Natural killer cell (primary cell): ENCODE data around the gene STAB2. TPM values are rescaled to one million over a fixed set of nuclear protein-coding genes. Genes with fewer than 3 reads are reported as not detected.

Experiments
- ATAC-seq, 3 donors: fragments of 150-1000 bp in 2 of 3; fragments of 200-7000 bp in 1 of 3; cut with Tn5 transposase; 1 replicate in 1 of 3; 2 replicates in 2 of 3; pipeline ENCODE4 v1.10.0; 2021; ENCODE audit warnings: mild to moderate bottlenecking in 2 of 3, moderate library complexity in 2 of 3
- DNase-seq, 2 donors: peaks; one replicate each; pipeline versions ENCODE4 v3.0.0 to v3.0.0-alpha.2; 2013 to 2021; ENCODE audit warnings: mixed read lengths in 1 of 2
- H3K27ac ChIP-seq: one replicate; pipeline ENCODE4 v1.5.1; 2013; ENCODE audit warnings: mild to moderate bottlenecking, low read length
- H3K27me3 ChIP-seq: one replicate; pipeline ENCODE4 v1.6.1; 2013; ENCODE audit warnings: low read length; ENCODE audit not compliant: control insufficient read depth, insufficient read depth
- H3K36me3 ChIP-seq: one replicate; pipeline ENCODE4 v1.6.1; 2013; ENCODE audit warnings: low read length; ENCODE audit not compliant: control insufficient read depth, insufficient read depth
- H3K4me1 ChIP-seq: one replicate; pipeline ENCODE4 v1.6.1; 2013; ENCODE audit warnings: low read length; ENCODE audit not compliant: control insufficient read depth, insufficient read depth
- H3K4me3 ChIP-seq: one replicate; pipeline ENCODE4 v1.5.1; 2013; ENCODE audit warnings: low read length
- H3K9me3 ChIP-seq: one replicate; pipeline ENCODE4 v1.6.1; 2013; ENCODE audit warnings: low read length; ENCODE audit not compliant: control insufficient read depth, insufficient read depth
- H3K27ac Mint-ChIP-seq, 2 donors: one replicate each; pipeline ENCODE4 v1.8.0; 2022; ENCODE audit warnings: mild to moderate bottlenecking in 2 of 2, mixed read lengths in 2 of 2, moderate library complexity in 1 of 2
- H3K27me3 Mint-ChIP-seq, 2 donors: one replicate each; pipeline ENCODE4 v1.8.0; 2022; ENCODE audit warnings: low read depth in 2 of 2, mixed read lengths in 2 of 2
- H3K36me3 Mint-ChIP-seq: one replicate; pipeline ENCODE4 v1.8.0; 2022; ENCODE audit warnings: mixed read lengths
- H3K4me1 Mint-ChIP-seq, 2 donors: one replicate each; pipeline ENCODE4 v1.8.0; 2022; ENCODE audit warnings: mixed read lengths in 2 of 2
- H3K4me3 Mint-ChIP-seq: one replicate; pipeline ENCODE4 v1.8.0; 2022; ENCODE audit warnings: mild to moderate bottlenecking, moderate library complexity, mixed read lengths
- H3K9me3 Mint-ChIP-seq, 2 donors: one replicate each; pipeline ENCODE4 v1.8.0; 2022; ENCODE audit warnings: mixed read lengths in 2 of 2
- CTCF ChIP-seq: fragments of 200-600 bp; IDR thresholded peaks from one replicate; pipeline ENCODE4 v1.8.0; 2022; ENCODE audit warnings: antibody characterized with exemption
- WGBS: methylation state at CpG from one replicate; pipeline ENCODE4 v1.1.7; 2013; ENCODE audit warnings: missing lambda C conversion rate; ENCODE audit not compliant: insufficient coverage; 5-methylcytosine and 5-hydroxymethylcytosine counted together
- intact Hi-C: fragments of 100-400 bp; cut with micrococcal nuclease; formaldehyde crosslinking; loops from one replicate; pipeline ENCODE4 v1.14.2; 2022
- total RNA-seq, 4 donors: library from RNA; stranded (reverse); fragments of 120-200 nt in 1 of 4; gene quantifications; one replicate each; pipeline versions ENCODE4 v1.2.3 to v1.2.4, GENCODE V29; 2013 to 2022

Gene STAB2
- total RNA-seq, 3 donors from 2014 or later (not counting 1 experiment from before 2014, with no cell fraction given) = not detected

GRCh38 chr12:103799857-103800771, 213.0 kb downstream of the STAB2 start:
- no peak overlapping the region for H3K4me3 Mint-ChIP-seq
- TF ChIP-seq CTCF = no peak
- Histone ChIP-seq H3K4me1 (peaks cover 8% of the 10 kb centered on the region), H3K4me3 (no peak overlapping the region), H3K27me3 (no peaks in the 10 kb centered on the region), H3K36me3 (no peaks in the 10 kb centered on the region), H3K27ac (no peak overlapping the region), H3K9me3 (no peaks in the 10 kb centered on the region)
- H3K27me3 Mint-ChIP-seq = no peaks in the 10 kb centered on the region
- ATAC-seq (peak in 2 of 3 donors; percentile 56 to 62), DNase-seq (no peak)
- intact Hi-C loops = no loop called here
- no peaks in the 10 kb centered on the region for H3K9me3 Mint-ChIP-seq
- 68% methylated on average over 13 of the region's 16 CpGs for WGBS
- H3K4me1 Mint-ChIP-seq = peaks cover 12 to 13% of the 10 kb centered on the region in 2 donors
- peak overlapping the region in 1 of 2 donors; percentile 19 for H3K27ac Mint-ChIP-seq
- no peaks in the 10 kb centered on the region for H3K36me3 Mint-ChIP-seq

GRCh38 chr12:103801709-103802585, 214.9 kb downstream of the STAB2 start:
- intact Hi-C loops = no loop called here
- Mint-ChIP-seq H3K9me3 (no peaks in the 10 kb centered on the region), H3K27me3 (no peaks in the 10 kb centered on the region), H3K27ac (no peak overlapping the region), H3K4me3 (no peak overlapping the region), H3K36me3 (no peaks in the 10 kb centered on the region), H3K4me1 (peaks cover 12 to 13% of the 10 kb centered on the region in 2 donors)
- Histone ChIP-seq H3K4me1 (peaks cover 10% of the 10 kb centered on the region), H3K4me3 (no peak overlapping the region), H3K36me3 (no peaks in the 10 kb centered on the region), H3K9me3 (no peaks in the 10 kb centered on the region), H3K27me3 (no peaks in the 10 kb centered on the region), H3K27ac (no peak overlapping the region)
- 93% methylated on average over 10 of the region's 11 CpGs for WGBS
- ATAC-seq (peak in 1 of 3 donors; percentile 54), DNase-seq (no peak)
- no peak for TF ChIP-seq CTCF

- Mint-ChIP-seq H3K9me3 (no peaks in the 10 kb centered on the region), H3K27ac (no peak overlapping the region), H3K4me1 (peaks cover 12 to 13% of the 10 kb centered on the region in 2 donors), H3K36me3 (no peaks in the 10 kb centered on the region), H3K27me3 (no peaks in the 10 kb centered on the region), H3K4me3 (no peak overlapping the region)
- intact Hi-C loops = no loop called here
- Histone ChIP-seq H3K27ac (no peak overlapping the region), H3K36me3 (no peaks in the 10 kb centered on the region), H3K27me3 (no peaks in the 10 kb centered on the region), H3K4me3 (no peak overlapping the region), H3K9me3 (no peaks in the 10 kb centered on the region), H3K4me1 (peaks cover 12% of the 10 kb centered on the region)
- no peak for TF ChIP-seq CTCF
- DNase-seq = no peak
- WGBS = 100% methylated on average over 1 of the region's 1 CpG
- ATAC-seq = no peak
Observed at GRCh38 chr12:103802586-103802886, 215.5 kb downstream of the STAB2 start.
